NCI-H2081 (cell line): ENCODE results near the gene TTLL12.
A peak's percentile ranks its signal among the peaks of the same experiment; 100 is the strongest.

Source experiments
- DNase-seq, 2 experiments: peaks; one replicate each; lab custom pipeline; 2025; lab: John Stamatoyannopoulos, UW

Gene TTLL12

GRCh38 chr22:43199541-43199940, 12.6 kb upstream of the TTLL12 start:
- DNase-seq, result no peak

- DNase-seq, result no peak
Observed at GRCh38 chr22:43198936-43199335, 12.0 kb upstream of the TTLL12 start.

- no peak for DNase-seq
Observed at GRCh38 chr22:43198126-43198525, 11.2 kb upstream of the TTLL12 start.

GRCh38 chr22:43197271-43197941, 10.5 kb upstream of the TTLL12 start:
- no peak for DNase-seq

- no peak for DNase-seq
Observed at GRCh38 chr22:43191831-43192230, 4.9 kb upstream of the TTLL12 start.

- no peak for DNase-seq
Observed at GRCh38 chr22:43188829-43189545, 2.1 kb upstream of the TTLL12 start.

GRCh38 chr22:43187171-43188099, 501 bp upstream of the TTLL12 start:
- DNase-seq, result peak; percentile 91 to 93

GRCh38 chr22:43185860-43186261, 1.1 kb downstream of the TTLL12 start:
- peak; percentile 23 to 68 for DNase-seq

GRCh38 chr22:43183496-43184277, 3.2 kb downstream of the TTLL12 start:
- no peak for DNase-seq

- no peak for DNase-seq
Observed at GRCh38 chr22:43182726-43183125, 4.2 kb downstream of the TTLL12 start.

GRCh38 chr22:43182118-43182517, 4.8 kb downstream of the TTLL12 start:
- DNase-seq, result no peak

GRCh38 chr22:43181321-43182076, 5.4 kb downstream of the TTLL12 start:
- no peak for DNase-seq

GRCh38 chr22:43180670-43181069, 6.3 kb downstream of the TTLL12 start:
- DNase-seq, result no peak

GRCh38 chr22:43179911-43180195, 7.1 kb downstream of the TTLL12 start:
- no peak for DNase-seq

- DNase-seq, result no peak
Observed at GRCh38 chr22:43179146-43179910, 7.6 kb downstream of the TTLL12 start.

GRCh38 chr22:43177479-43177878, 9.5 kb downstream of the TTLL12 start:
- no peak for DNase-seq

- DNase-seq, result no peak
Observed at GRCh38 chr22:43176090-43176489, 10.8 kb downstream of the TTLL12 start.

GRCh38 chr22:43174941-43175531, 11.9 kb downstream of the TTLL12 start:
- DNase-seq, result peak in 1 of 2 experiments; percentile 43

GRCh38 chr22:43173976-43174720, 12.8 kb downstream of the TTLL12 start:
- no peak for DNase-seq
